ENCODE results near the gene ATP9A.

ATP9A gene

GRCh38 chr20:51547951-51548350, 220.2 kb downstream of the ATP9A start:
- Histone ChIP-seq H3K27me3 (ENCODE audit: insufficient read depth, low read depth) (no peaks in the 10 kb centered on the region), H3K27ac (no peak overlapping the region), H3K4me2 (no peak overlapping the region), H4K20me1 (ENCODE audit: insufficient read depth) (no peaks in the 10 kb centered on the region), H3K9ac (no peak overlapping the region), H3K79me2 (ENCODE audit: insufficient read depth, low read depth) (no peaks in the 10 kb centered on the region), H3K36me3 (ENCODE audit: insufficient read depth) (no peaks in the 10 kb centered on the region), H2AFZ (ENCODE audit: low read depth) (no peak overlapping the region), H3K4me1 (ENCODE audit: low read depth, poor library complexity, severe bottlenecking) (peaks cover 6% of the 10 kb centered on the region), H3K4me3 (IDR thresholded peaks at IDR 0.05; ENCODE audit: insufficient read depth, low read depth, low read length) (no peak overlapping the region)
- no peak for TF ChIP-seq CTCF (conservative IDR thresholded peaks at IDR 0.05; ENCODE audit: low read depth, low read length)

Data from KMS-11 (cell line).